Peyer's patch (tissue), 4 donors: ENCODE data around the gene DIP2A. TPM values are rescaled to one million over a fixed set of nuclear protein-coding genes. Genes with fewer than 3 reads are reported as not detected.

Experiments used
- DNase-seq, 3 donors: peaks; one replicate each; pipeline ENCODE4 v3.0.0-alpha.2; 2017 to 2019
- H3K27ac ChIP-seq, 4 donors: fragments of 200-600 bp; sonication (generic); one replicate each; pipeline ENCODE4 v1.5.1; 2016 to 2019
- H3K27me3 ChIP-seq, 2 donors: fragments of 200-600 bp; sonication (generic); one replicate each; pipeline ENCODE4 v1.5.1; 2019
- H3K36me3 ChIP-seq, 3 donors: fragments of 200-600 bp; sonication (generic); one replicate each; pipeline ENCODE4 v1.5.1; 2016 to 2019
- H3K4me1 ChIP-seq, 4 donors: fragments of 200-600 bp; sonication (generic); one replicate each; pipeline ENCODE4 v1.5.1; 2016 to 2019
- H3K4me3 ChIP-seq, 4 donors: fragments of 200-600 bp; sonication (generic); 1 replicate in 3 of 4; 2 replicates in 1 of 4; pipeline ENCODE4 v1.5.1; 2016 to 2019; ENCODE audit warnings: mild to moderate bottlenecking in 1 of 4
- H3K9me3 ChIP-seq, 4 donors: fragments of 200-600 bp; sonication (generic); one replicate each; pipeline ENCODE4 v1.5.1; 2016 to 2019; ENCODE audit warnings: mild to moderate bottlenecking in 1 of 4
- POLR2A ChIP-seq, 2 donors: fragments of 450-650 bp; IDR thresholded peaks; one replicate each; pipeline ENCODE4 v1.5.1; 2017; ENCODE audit warnings: antibody characterized with exemption in 2 of 2, mild to moderate bottlenecking in 2 of 2, moderate library complexity in 2 of 2
- total RNA-seq, 4 donors: library from RNA; depleted of rRNA; stranded (reverse); fragments of >200 nt; gene quantifications; one replicate each; pipeline ENCODE4 v1.1.0, GENCODE V29; 2016
- TF ChIP-seq, protein P1 (sequence below), 6 experiments: fragments of 450-650 bp in 4 of 6; fragments of 200-600 bp in 2 of 6; sonication (generic) in 1 of 6; IDR thresholded peaks; one replicate each; pipeline ENCODE4 v1.5.1; 2017 to 2019; ENCODE audit warnings: antibody characterized with exemption in 6 of 6, mild to moderate bottlenecking in 3 of 6, moderate library complexity in 1 of 6

The DIP2A gene
- total RNA-seq, 4 donors from 2014 or later: 69.9 to 108 (median 85.3) TPM

DNA sequence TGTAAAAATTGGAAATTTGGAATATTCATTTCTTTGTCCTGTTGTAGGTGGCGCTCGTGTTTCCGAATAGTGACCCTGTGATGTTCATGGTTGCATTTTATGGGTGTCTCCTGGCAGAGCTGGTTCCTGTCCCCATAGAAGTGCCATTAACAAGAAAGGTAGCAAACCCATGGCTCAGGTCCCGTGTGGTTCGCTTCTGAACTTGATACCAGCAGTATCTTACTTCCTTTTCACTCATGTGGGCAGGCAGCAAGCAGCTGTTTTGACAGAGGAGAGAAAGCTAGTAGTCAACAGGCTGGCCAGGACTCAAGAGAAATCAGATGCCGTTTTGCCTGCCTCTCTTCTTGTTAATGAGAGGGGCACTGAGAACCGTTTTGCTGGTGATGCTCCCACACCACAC, 73.4 kb downstream of the DIP2A start:
- Histone ChIP-seq H3K9me3 (no peaks in the 10 kb centered on the region), H3K4me1 (no peaks in the 10 kb centered on the region), H3K27ac (no peak overlapping the region), H3K36me3 (peaks cover 0 to 73% (median 0%) of the 10 kb centered on the region in 3 donors), H3K4me3 (no peak overlapping the region), H3K27me3 (no peaks in the 10 kb centered on the region)
- no peak for DNase-seq
- TF ChIP-seq, protein P1, sequence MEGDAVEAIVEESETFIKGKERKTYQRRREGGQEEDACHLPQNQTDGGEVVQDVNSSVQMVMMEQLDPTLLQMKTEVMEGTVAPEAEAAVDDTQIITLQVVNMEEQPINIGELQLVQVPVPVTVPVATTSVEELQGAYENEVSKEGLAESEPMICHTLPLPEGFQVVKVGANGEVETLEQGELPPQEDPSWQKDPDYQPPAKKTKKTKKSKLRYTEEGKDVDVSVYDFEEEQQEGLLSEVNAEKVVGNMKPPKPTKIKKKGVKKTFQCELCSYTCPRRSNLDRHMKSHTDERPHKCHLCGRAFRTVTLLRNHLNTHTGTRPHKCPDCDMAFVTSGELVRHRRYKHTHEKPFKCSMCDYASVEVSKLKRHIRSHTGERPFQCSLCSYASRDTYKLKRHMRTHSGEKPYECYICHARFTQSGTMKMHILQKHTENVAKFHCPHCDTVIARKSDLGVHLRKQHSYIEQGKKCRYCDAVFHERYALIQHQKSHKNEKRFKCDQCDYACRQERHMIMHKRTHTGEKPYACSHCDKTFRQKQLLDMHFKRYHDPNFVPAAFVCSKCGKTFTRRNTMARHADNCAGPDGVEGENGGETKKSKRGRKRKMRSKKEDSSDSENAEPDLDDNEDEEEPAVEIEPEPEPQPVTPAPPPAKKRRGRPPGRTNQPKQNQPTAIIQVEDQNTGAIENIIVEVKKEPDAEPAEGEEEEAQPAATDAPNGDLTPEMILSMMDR (IDR thresholded peaks at IDR 0.05): no peak
- no peak for TF ChIP-seq POLR2A (IDR thresholded peaks at IDR 0.05)

DNA sequence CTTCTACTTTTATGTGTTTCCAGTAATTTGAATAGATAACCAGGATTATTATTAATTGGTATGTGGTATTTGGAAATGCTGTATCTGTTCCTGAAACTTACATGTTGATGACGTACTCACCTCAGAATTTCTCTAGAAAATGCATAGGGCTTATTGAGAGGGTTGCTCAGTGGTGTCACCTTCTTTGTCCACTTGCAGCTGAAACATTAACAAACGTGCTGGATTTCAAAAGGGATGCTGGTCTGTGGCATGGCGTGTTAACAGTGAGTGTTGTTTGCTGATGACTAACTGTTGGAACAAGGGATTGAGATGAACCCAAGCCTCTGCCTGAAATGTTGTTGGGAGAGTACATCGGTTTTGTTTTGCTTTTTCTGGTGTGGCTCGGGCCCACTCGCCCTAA, 78.3 kb downstream of the DIP2A start:
- no peaks in the 10 kb centered on the region for H3K4me1 ChIP-seq
- no peak overlapping the region for H3K4me3 ChIP-seq
- H3K36me3 ChIP-seq: peaks cover 0 to 90% (median 0%) of the 10 kb centered on the region in 3 donors
- H3K9me3 ChIP-seq: no peaks in the 10 kb centered on the region
- TF ChIP-seq, protein P1 (IDR thresholded peaks at IDR 0.05): no peak
- TF ChIP-seq POLR2A (IDR thresholded peaks at IDR 0.05): no peak
- H3K27me3 ChIP-seq: no peaks in the 10 kb centered on the region
- H3K27ac ChIP-seq: no peak overlapping the region
- DNase-seq: no peak

GRCh38 chr21:46538262-46538661, 79.6 kb downstream of the DIP2A start:
- Histone ChIP-seq H3K4me3 (no peak overlapping the region), H3K9me3 (no peaks in the 10 kb centered on the region), H3K4me1 (no peaks in the 10 kb centered on the region), H3K36me3 (peaks cover 0 to 90% (median 0%) of the 10 kb centered on the region in 3 donors), H3K27me3 (no peaks in the 10 kb centered on the region), H3K27ac (no peak overlapping the region)
- no peak for DNase-seq
- TF ChIP-seq, protein P1 (IDR thresholded peaks at IDR 0.05): no peak
- no peak for TF ChIP-seq POLR2A (IDR thresholded peaks at IDR 0.05)

DNA sequence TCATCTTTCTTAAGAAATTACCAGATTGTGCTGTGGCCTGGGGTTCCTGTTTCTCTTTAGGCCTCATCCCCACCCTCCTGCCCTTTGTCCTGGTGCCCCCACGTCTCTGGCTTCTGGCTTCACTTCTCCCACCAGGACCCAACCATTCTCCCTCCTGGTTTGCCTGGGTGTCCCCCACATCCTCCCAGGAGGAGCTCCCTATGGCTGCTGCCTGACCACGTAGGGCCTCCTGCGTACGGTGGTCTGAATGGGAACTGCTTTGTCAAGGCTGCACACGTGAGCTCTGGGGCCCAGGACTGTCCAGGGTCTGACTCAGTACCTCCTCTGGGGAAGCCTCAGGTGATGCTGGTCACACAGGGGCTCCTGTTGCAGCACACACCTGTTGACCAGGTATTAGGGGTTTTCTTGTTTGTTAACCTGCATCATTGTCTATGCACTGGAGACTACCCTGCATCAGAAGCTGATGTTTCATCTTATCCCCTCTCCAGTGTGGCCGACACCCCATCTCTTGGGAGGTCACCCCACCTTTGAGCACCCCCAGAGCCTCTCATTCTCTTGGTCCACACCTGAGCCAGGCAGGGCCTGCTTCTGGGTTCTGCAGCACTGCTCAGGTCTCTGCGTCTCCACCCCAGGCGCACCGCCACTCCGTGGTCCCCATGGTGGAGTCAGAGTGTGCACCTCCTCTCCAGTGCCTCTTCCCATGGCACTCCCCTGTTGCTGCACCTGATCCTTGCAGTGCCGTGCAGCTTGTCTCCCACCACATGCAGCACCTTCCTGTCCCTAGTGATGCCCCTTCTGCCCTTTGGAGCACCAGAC, 80.4 kb downstream of the DIP2A start:
- H3K4me3 ChIP-seq: no peak overlapping the region
- TF ChIP-seq POLR2A (IDR thresholded peaks at IDR 0.05): no peak
- TF ChIP-seq, protein P1 (IDR thresholded peaks at IDR 0.05): no peak
- H3K4me1 ChIP-seq: no peaks in the 10 kb centered on the region
- H3K36me3 ChIP-seq: peaks cover 0 to 83% (median 0%) of the 10 kb centered on the region in 3 donors
- no peaks in the 10 kb centered on the region for H3K9me3 ChIP-seq
- DNase-seq: no peak
- peak overlapping the region in 1 of 4 donors; percentile 49 for H3K27ac ChIP-seq
- H3K27me3 ChIP-seq: no peaks in the 10 kb centered on the region

GRCh38 chr21:46540087-46540710, 81.5 kb downstream of the DIP2A start:
- no peaks in the 10 kb centered on the region for H3K9me3 ChIP-seq
- peak overlapping the region in 1 of 4 donors; percentile 49 for H3K27ac ChIP-seq
- no peaks in the 10 kb centered on the region for H3K27me3 ChIP-seq
- peak in 1 of 3 donors; percentile 55 for DNase-seq
- peaks cover 0 to 80% (median 0%) of the 10 kb centered on the region in 3 donors for H3K36me3 ChIP-seq
- no peak overlapping the region for H3K4me3 ChIP-seq
- no peak for TF ChIP-seq POLR2A (IDR thresholded peaks at IDR 0.05)
- TF ChIP-seq, protein P1 (IDR thresholded peaks at IDR 0.05): no peak
- no peaks in the 10 kb centered on the region for H3K4me1 ChIP-seq
